GM19035 (cell line): Measurements from ENCODE around the gene CENPC.
"Not testable (repeated sequence)": the region's sequence is repeated elsewhere in the genome, so short reads cannot be mapped to it uniquely, and the experiment has no call there.

Source experiments
- ATAC-seq: cut with Tn5 transposase; IDR thresholded peaks from one replicate; pipeline ENCODE4 v1.9.1; 2021; ENCODE audit not compliant: unreplicated experiment

CENPC gene

GRCh38 chr4:67545199-67546003 is at the start of gene CENPC:
Gene CENPC, minus strand, starts transcription at chr4:67545503. Its CDS starts 148 bp downstream, at chr4:67545355.
- peak; percentile 94 for ATAC-seq

- ATAC-seq = no peak
Measured at GRCh38 chr4:67593741-67594175, 48.5 kb upstream of the CENPC start.

- no peak for ATAC-seq
Measured at GRCh38 chr4:67587156-67587555, 41.9 kb upstream of the CENPC start.

- ATAC-seq = no peak
Measured at GRCh38 chr4:67584496-67584895, 39.2 kb upstream of the CENPC start.

GRCh38 chr4:67581913-67582312 is 36.6 kb upstream of the CENPC start:
- ATAC-seq = no peak

- ATAC-seq = peak; percentile 60
Measured at GRCh38 chr4:67581208-67581857, 36.0 kb upstream of the CENPC start.

GRCh38 chr4:67580577-67580976 is 35.3 kb upstream of the CENPC start:
- peak; percentile 31 for ATAC-seq

GRCh38 chr4:67576538-67576937 is 31.2 kb upstream of the CENPC start:
- ATAC-seq = peak; percentile 39

GRCh38 chr4:67576059-67576466 is 30.8 kb upstream of the CENPC start:
- ATAC-seq = no peak

- ATAC-seq = peak; percentile 92
Measured at GRCh38 chr4:67575232-67576058, 30.1 kb upstream of the CENPC start.

- no peak for ATAC-seq
Measured at GRCh38 chr4:67573193-67573592, 27.9 kb upstream of the CENPC start.

- no peak for ATAC-seq
Measured at GRCh38 chr4:67571975-67572374, 26.7 kb upstream of the CENPC start.

- ATAC-seq = no peak
Measured at GRCh38 chr4:67570537-67570936, 25.2 kb upstream of the CENPC start.

- ATAC-seq = no peak
Measured at GRCh38 chr4:67568820-67569219, 23.5 kb upstream of the CENPC start.

GRCh38 chr4:67566335-67566734 is 21.0 kb upstream of the CENPC start:
- ATAC-seq = no peak

GRCh38 chr4:67565284-67565683 is 20.0 kb upstream of the CENPC start:
- ATAC-seq = no peak

- peak; percentile 59 for ATAC-seq
Measured at GRCh38 chr4:67558493-67558892, 13.2 kb upstream of the CENPC start, which contains the start of gene STAP1. Gene STAP1, plus strand, starts transcription at chr4:67558727. Its CDS starts 83 bp downstream, at chr4:67558810.

GRCh38 chr4:67556436-67556835 is 11.1 kb upstream of the CENPC start:
- ATAC-seq = no peak

GRCh38 chr4:67555447-67555846 is 10.1 kb upstream of the CENPC start:
- ATAC-seq = no peak

- no peak for ATAC-seq
Measured at GRCh38 chr4:67554096-67554495, 8.8 kb upstream of the CENPC start.

GRCh38 chr4:67552146-67552792 is 7.0 kb upstream of the CENPC start:
- ATAC-seq = not testable (repeated sequence)
